Upper lobe of left lung (tissue), 4 donors: ENCODE data around the gene PLA2G4B.

ENCODE experiments used
- EP300 ChIP-seq, 4 donors: sonication (generic); formaldehyde crosslinking; IDR thresholded peaks; one replicate each; pipeline ENCODE4 v1.5.1; 2017; ENCODE audit warnings: antibody characterized with exemption in 4 of 4, control low read depth in 2 of 4
- POLR2A ChIP-seq, 4 donors: fragments of 450-650 bp; IDR thresholded peaks; one replicate each; pipeline ENCODE4 v1.5.1; 2016 to 2017; ENCODE audit warnings: antibody characterized with exemption in 4 of 4, mild to moderate bottlenecking in 2 of 4
- POLR2AphosphoS5 ChIP-seq, 2 donors: sonication (generic); formaldehyde crosslinking; IDR thresholded peaks; one replicate each; pipeline ENCODE4 v1.5.1; 2017; ENCODE audit warnings: antibody characterized with exemption in 2 of 2
- TF ChIP-seq, protein P1 (sequence below), 6 experiments: fragments of 450-650 bp in 4 of 6; fragments of 200-600 bp in 2 of 6; sonication (generic) in 2 of 6; IDR thresholded peaks; one replicate each; pipeline ENCODE4 v1.5.1; 2016 to 2019; ENCODE audit warnings: antibody characterized with exemption in 6 of 6

DNA sequence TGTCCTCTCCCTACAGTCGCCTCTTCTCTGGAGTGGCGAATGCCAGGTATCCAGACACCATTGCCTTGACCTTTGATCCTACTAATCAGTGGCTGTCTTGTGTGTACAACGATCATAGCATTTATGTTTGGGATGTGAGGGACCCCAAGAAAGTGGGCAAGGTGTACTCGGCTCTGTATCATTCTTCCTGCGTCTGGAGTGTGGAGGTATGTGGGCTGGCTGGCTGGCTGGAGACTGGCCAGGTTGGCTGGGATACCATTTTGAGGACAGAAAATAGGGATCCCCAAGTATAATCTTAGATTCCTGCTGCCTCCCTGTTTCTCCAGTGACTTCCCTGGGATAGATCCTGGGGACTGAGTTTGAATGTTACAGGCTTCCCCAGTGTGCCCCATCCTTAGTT lies 24.1 kb upstream of the PLA2G4B start:
- TF ChIP-seq, protein P1, sequence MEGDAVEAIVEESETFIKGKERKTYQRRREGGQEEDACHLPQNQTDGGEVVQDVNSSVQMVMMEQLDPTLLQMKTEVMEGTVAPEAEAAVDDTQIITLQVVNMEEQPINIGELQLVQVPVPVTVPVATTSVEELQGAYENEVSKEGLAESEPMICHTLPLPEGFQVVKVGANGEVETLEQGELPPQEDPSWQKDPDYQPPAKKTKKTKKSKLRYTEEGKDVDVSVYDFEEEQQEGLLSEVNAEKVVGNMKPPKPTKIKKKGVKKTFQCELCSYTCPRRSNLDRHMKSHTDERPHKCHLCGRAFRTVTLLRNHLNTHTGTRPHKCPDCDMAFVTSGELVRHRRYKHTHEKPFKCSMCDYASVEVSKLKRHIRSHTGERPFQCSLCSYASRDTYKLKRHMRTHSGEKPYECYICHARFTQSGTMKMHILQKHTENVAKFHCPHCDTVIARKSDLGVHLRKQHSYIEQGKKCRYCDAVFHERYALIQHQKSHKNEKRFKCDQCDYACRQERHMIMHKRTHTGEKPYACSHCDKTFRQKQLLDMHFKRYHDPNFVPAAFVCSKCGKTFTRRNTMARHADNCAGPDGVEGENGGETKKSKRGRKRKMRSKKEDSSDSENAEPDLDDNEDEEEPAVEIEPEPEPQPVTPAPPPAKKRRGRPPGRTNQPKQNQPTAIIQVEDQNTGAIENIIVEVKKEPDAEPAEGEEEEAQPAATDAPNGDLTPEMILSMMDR (IDR thresholded peaks at IDR 0.05) = no peak
- TF ChIP-seq POLR2A (IDR thresholded peaks at IDR 0.05) (no peak), POLR2AphosphoS5 (IDR thresholded peaks at IDR 0.05) (no peak), EP300 (IDR thresholded peaks at IDR 0.05) (no peak)
